Sigmoid colon (tissue), 4 donors: Measurements from ENCODE around the gene SLC7A7.

ENCODE experiments used
- EP300 ChIP-seq, 4 donors: sonication (generic); formaldehyde crosslinking; IDR thresholded peaks; one replicate each; pipeline ENCODE4 v1.6.1; 2017; ENCODE audit warnings: antibody characterized with exemption in 4 of 4
- TF ChIP-seq, protein P1 (sequence below), 4 experiments: fragments of 450-650 bp in 3 of 4; fragments of 200-600 bp in 1 of 4; IDR thresholded peaks; one replicate each; pipeline ENCODE4 v1.5.1; 2016 to 2019; ENCODE audit warnings: antibody characterized with exemption in 4 of 4, mild to moderate bottlenecking in 3 of 4, moderate library complexity in 2 of 4

- TF ChIP-seq, protein P1, sequence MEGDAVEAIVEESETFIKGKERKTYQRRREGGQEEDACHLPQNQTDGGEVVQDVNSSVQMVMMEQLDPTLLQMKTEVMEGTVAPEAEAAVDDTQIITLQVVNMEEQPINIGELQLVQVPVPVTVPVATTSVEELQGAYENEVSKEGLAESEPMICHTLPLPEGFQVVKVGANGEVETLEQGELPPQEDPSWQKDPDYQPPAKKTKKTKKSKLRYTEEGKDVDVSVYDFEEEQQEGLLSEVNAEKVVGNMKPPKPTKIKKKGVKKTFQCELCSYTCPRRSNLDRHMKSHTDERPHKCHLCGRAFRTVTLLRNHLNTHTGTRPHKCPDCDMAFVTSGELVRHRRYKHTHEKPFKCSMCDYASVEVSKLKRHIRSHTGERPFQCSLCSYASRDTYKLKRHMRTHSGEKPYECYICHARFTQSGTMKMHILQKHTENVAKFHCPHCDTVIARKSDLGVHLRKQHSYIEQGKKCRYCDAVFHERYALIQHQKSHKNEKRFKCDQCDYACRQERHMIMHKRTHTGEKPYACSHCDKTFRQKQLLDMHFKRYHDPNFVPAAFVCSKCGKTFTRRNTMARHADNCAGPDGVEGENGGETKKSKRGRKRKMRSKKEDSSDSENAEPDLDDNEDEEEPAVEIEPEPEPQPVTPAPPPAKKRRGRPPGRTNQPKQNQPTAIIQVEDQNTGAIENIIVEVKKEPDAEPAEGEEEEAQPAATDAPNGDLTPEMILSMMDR (IDR thresholded peaks at IDR 0.05) = no peak
- TF ChIP-seq EP300 (IDR thresholded peaks at IDR 0.05) = peak in 2 of 4 donors; percentile 42 to 70
These were observed 35.9 kb upstream of the SLC7A7 start for GRCh38 chr14:22850944-22851764.
